H1 (cell line): ENCODE results near the gene TXNL4B. TPM values are rescaled to one million over a fixed set of nuclear protein-coding genes. Genes with fewer than 3 reads are reported as not detected.

ENCODE experiments used
- CTCF ChIA-PET: fragments of 300-600 bp; sonication (Branson Sonifier 250); formaldehyde crosslinking; loops from one replicate; lab custom pipeline; 2021; ENCODE audit not compliant: partially characterized antibody; lab: Charles Lee
- POLR2A ChIA-PET: fragments of 300-600 bp; sonication (Branson Sonifier 250); formaldehyde crosslinking; loops from one replicate; lab custom pipeline; 2021; ENCODE audit warnings: inconsistent platforms; ENCODE audit not compliant: partially characterized antibody; lab: Charles Lee
- DNase-seq, 2 experiments: peaks; one replicate each; pipeline versions ENCODE4 v3.0.0 to v3.0.0-alpha.2; 2010 to 2022; ENCODE audit warnings: low spot score in 2 of 2, low read depth in 1 of 2, mixed read lengths in 1 of 2
- FAIRE-seq: peaks from 2 replicates; lab custom pipeline; 2011; peaks lifted over from hg19 to GRCh38; lab: Jason Lieb, UNC
- H2AFZ ChIP-seq: 2 replicates; pipeline ENCODE4 v1.8.1; 2012; ENCODE audit warnings: low read length, inconsistent platforms
- H2AK5ac ChIP-seq: 2 replicates; pipeline ENCODE4 v1.6.1; 2013; ENCODE audit warnings: low read depth, low read length
- H2BK120ac ChIP-seq: replicated peaks from 2 replicates; pipeline ENCODE3; 2013; ENCODE audit warnings: low read depth, low read length, inconsistent platforms
- H2BK12ac ChIP-seq: 2 replicates; pipeline ENCODE4 v1.6.1; 2013; ENCODE audit warnings: low read depth, low read length
- H2BK15ac ChIP-seq: 2 replicates; pipeline ENCODE4 v1.6.1; 2013; ENCODE audit warnings: low read length
- H2BK20ac ChIP-seq: 2 replicates; pipeline ENCODE4 v1.6.1; 2013; ENCODE audit warnings: low read length
- H2BK5ac ChIP-seq: 2 replicates; pipeline ENCODE4 v1.6.1; 2013; ENCODE audit warnings: low read depth, low read length
- H3K14ac ChIP-seq: 2 replicates; pipeline ENCODE4 v1.6.1; 2013; ENCODE audit warnings: inconsistent platforms; ENCODE audit not compliant: insufficient read length
- H3K18ac ChIP-seq: 2 replicates; pipeline ENCODE4 v1.6.1; 2013; ENCODE audit warnings: low read length; ENCODE audit errors: extremely low read depth
- H3K23ac ChIP-seq: 2 replicates; pipeline ENCODE4 v1.6.1; 2013; ENCODE audit warnings: inconsistent platforms; ENCODE audit not compliant: insufficient read length
- H3K23me2 ChIP-seq: 2 replicates; pipeline ENCODE4 v1.6.1; 2013; ENCODE audit warnings: low read depth, low read length
- H3K27ac ChIP-seq: 2 replicates; pipeline ENCODE4 v1.6.1; 2011; ENCODE audit warnings: low read depth, low read length, inconsistent platforms
- H3K27me3 ChIP-seq, 4 experiments: replicated peaks in 1 of 4; 1 replicate in 1 of 4; 2 replicates in 3 of 4; pipeline versions ENCODE4 v1.6.1 to v1.8.1; 2011 to 2013; ENCODE audit warnings: low read length in 3 of 4, mild to moderate bottlenecking in 3 of 4, inconsistent platforms in 2 of 4, mixed read lengths in 2 of 4, moderate library complexity in 1 of 4; ENCODE audit not compliant: control insufficient read depth in 3 of 4, insufficient read depth in 3 of 4; ENCODE audit errors: extremely low read depth in 1 of 4
- H3K36me3 ChIP-seq, 4 experiments: 2 replicates each; pipeline versions ENCODE4 v1.6.1 to v1.8.1; 2011 to 2013; ENCODE audit warnings: mild to moderate bottlenecking in 4 of 4, low read length in 3 of 4, moderate library complexity in 2 of 4, control low read depth in 1 of 4, inconsistent platforms in 1 of 4; ENCODE audit not compliant: insufficient read depth in 4 of 4, control insufficient read depth in 2 of 4
- H3K4ac ChIP-seq: replicated peaks from 2 replicates; pipeline ENCODE3; 2013; ENCODE audit warnings: low read length, low read depth, mixed read lengths, inconsistent platforms; ENCODE audit not compliant: insufficient read length
- H3K4me1 ChIP-seq, 4 experiments: replicated peaks in 1 of 4; 1 replicate in 1 of 4; 2 replicates in 3 of 4; pipeline versions ENCODE4 v1.6.1 to v1.8.1; 2011 to 2013; ENCODE audit warnings: low read length in 3 of 4, inconsistent platforms in 2 of 4, mixed read lengths in 1 of 4; ENCODE audit not compliant: insufficient read depth in 4 of 4, control insufficient read depth in 3 of 4
- H3K4me2 ChIP-seq, 2 experiments: 2 replicates each; pipeline versions ENCODE4 v1.6.1 to v1.8.1; 2011 to 2013; ENCODE audit warnings: low read depth in 2 of 2, low read length in 2 of 2, control low read depth in 1 of 2, inconsistent platforms in 1 of 2, mild to moderate bottlenecking in 1 of 2; ENCODE audit not compliant: insufficient read depth in 1 of 2
- H3K4me3 ChIP-seq, 4 experiments: fragments of 200-600, 300-600 bp in 1 of 4; sonication (generic), shearing (Covaris generic), sonication (Bioruptor Twin) in 1 of 4; 2 replicates each; pipeline versions ENCODE4 v1.5.1 to v1.8.1; 2011 to 2016; ENCODE audit warnings: low read length in 4 of 4, low read depth in 3 of 4, control low read depth in 2 of 4, inconsistent platforms in 2 of 4, mild to moderate bottlenecking in 2 of 4, mixed read lengths in 1 of 4, moderate library complexity in 1 of 4; ENCODE audit not compliant: insufficient read depth in 2 of 4; ENCODE audit errors: extremely low read depth in 1 of 4
- H3K56ac ChIP-seq: replicated peaks from 2 replicates; pipeline ENCODE3; 2013; ENCODE audit warnings: low read depth, mild to moderate bottlenecking, mixed read lengths, low read length, inconsistent platforms; ENCODE audit not compliant: insufficient read length
- H3K79me1 ChIP-seq: 2 replicates; pipeline ENCODE4 v1.6.1; 2013; ENCODE audit warnings: low read depth, low read length, control low read depth
- H3K79me2 ChIP-seq, 2 experiments: 2 replicates each; pipeline versions ENCODE4 v1.6.1 to v1.8.1; 2012 to 2013; ENCODE audit warnings: low read length in 2 of 2, mild to moderate bottlenecking in 2 of 2, inconsistent platforms in 1 of 2; ENCODE audit not compliant: insufficient read depth in 2 of 2, control insufficient read depth in 1 of 2
- H3K9ac ChIP-seq, 4 experiments: replicated peaks in 1 of 4; 1 replicate in 1 of 4; 2 replicates in 3 of 4; pipeline versions ENCODE4 v1.6.1 to v1.8.1; 2011 to 2013; ENCODE audit warnings: low read depth in 3 of 4, low read length in 3 of 4, control low read depth in 2 of 4, mild to moderate bottlenecking in 2 of 4, moderate library complexity in 2 of 4, inconsistent platforms in 1 of 4; ENCODE audit errors: extremely low read depth in 1 of 4
- H3K9me3 ChIP-seq, 2 experiments: 2 replicates each; pipeline versions ENCODE4 v1.6.1 to v1.8.1; 2012 to 2013; ENCODE audit warnings: mild to moderate bottlenecking in 2 of 2, moderate library complexity in 2 of 2, control low read depth in 1 of 2, inconsistent platforms in 1 of 2, low read depth in 1 of 2, low read length in 1 of 2, mixed read lengths in 1 of 2; ENCODE audit not compliant: insufficient read depth in 2 of 2
- H4K20me1 ChIP-seq, 2 experiments: replicated peaks in 1 of 2; 2 replicates each; pipeline versions ENCODE3 to v1.8.1; 2011 to 2013; ENCODE audit warnings: inconsistent platforms in 2 of 2, low read length in 2 of 2, mild to moderate bottlenecking in 1 of 2; ENCODE audit not compliant: insufficient read depth in 2 of 2, control insufficient read depth in 1 of 2
- H4K5ac ChIP-seq: 2 replicates; pipeline ENCODE4 v1.6.1; 2013; ENCODE audit warnings: low read length, low read depth, mixed read lengths, inconsistent platforms; ENCODE audit not compliant: insufficient read length
- H4K8ac ChIP-seq: 2 replicates; pipeline ENCODE4 v1.8.0; 2013; ENCODE audit warnings: mild to moderate bottlenecking, moderate library complexity, low read length, inconsistent platforms; ENCODE audit not compliant: insufficient read depth; ENCODE audit errors: extremely low read depth
- H4K91ac ChIP-seq: replicated peaks from 2 replicates; pipeline ENCODE3; 2013; ENCODE audit warnings: low read length, mixed read lengths, inconsistent platforms; ENCODE audit not compliant: insufficient read length
- EP300 ChIP-seq, 2 experiments: IDR thresholded peaks; 1 replicate in 1 of 2; 2 replicates in 1 of 2; pipeline ENCODE4 v1.6.1; 2011 to 2012; ENCODE audit warnings: low read depth in 2 of 2, low read length in 2 of 2, mild to moderate bottlenecking in 2 of 2, borderline replicate concordance in 1 of 2, inconsistent platforms in 1 of 2, moderate library complexity in 1 of 2
- FOSL1 ChIP-seq: IDR thresholded peaks from 2 replicates; pipeline ENCODE4 v1.6.1; 2011; ENCODE audit warnings: mild to moderate bottlenecking, low read depth, low read length, moderate library complexity; ENCODE audit not compliant: insufficient read depth
- KDM1A ChIP-seq: fragments of 200-600, 300-600 bp; sonication (generic); IDR thresholded peaks from 2 replicates; pipeline ENCODE4 v1.7.1; 2016; ENCODE audit warnings: mild to moderate bottlenecking, low read length, borderline replicate concordance
- SP4 ChIP-seq: IDR thresholded peaks from 2 replicates; pipeline ENCODE4 v1.6.1; 2012; ENCODE audit warnings: low read length, inconsistent platforms
- TCF12 ChIP-seq: IDR thresholded peaks from 2 replicates; pipeline ENCODE4 v1.6.1; 2011; ENCODE audit warnings: low read depth, mild to moderate bottlenecking, low read length
- WGBS, 2 experiments: shearing (Covaris generic) in 1 of 2; methylation state at CpG; one replicate each; pipeline versions ENCODE4 v1.1.6 to v1.1.7; 2013 to 2015; ENCODE audit warnings: low lambda C conversion rate in 2 of 2, mixed read lengths in 2 of 2, inconsistent platforms in 1 of 2, low coverage in 1 of 2, missing lambda C conversion rate in 1 of 2; ENCODE audit not compliant: insufficient replicate concordance in 2 of 2, insufficient coverage in 1 of 2, insufficient read length in 1 of 2; ENCODE audit errors: extremely low coverage in 1 of 2, missing lambda C conversion rate in 1 of 2; 5-methylcytosine and 5-hydroxymethylcytosine counted together
- polyA plus RNA-seq, 7 experiments: library from polyadenylated mRNA; depleted of rRNA in 3 of 7; stranded (reverse) in 5 of 7; unstranded in 2 of 7; fragments of >200 nt in 5 of 7; fragments of 200-250 nt in 2 of 7; gene quantifications; 1 replicate in 5 of 7; 2 replicates in 1 of 7; 4 replicates in 1 of 7; pipeline versions ENCODE4 v1.2.1 to v1.2.3, GENCODE V29; 2011 to 2013; ENCODE audit warnings: missing spikeins in 2 of 7, mixed read lengths in 2 of 7
- total RNA-seq: library from RNA; stranded (reverse); fragmentation: NEBNext Ultra II Directional; extraction: Animal tissue kit (Norgen Biotek cat#: 25700); gene quantifications from 2 replicates; pipeline ENCODE4 v1.2.1, GENCODE V29; 2021

TXNL4B gene
- total and polyA plus RNA-seq, 2 of the 8 experiments (the other 6 are each of a cell fraction or from before 2014, with no cell fraction given) = 6.7 to 10.6 TPM

DNA sequence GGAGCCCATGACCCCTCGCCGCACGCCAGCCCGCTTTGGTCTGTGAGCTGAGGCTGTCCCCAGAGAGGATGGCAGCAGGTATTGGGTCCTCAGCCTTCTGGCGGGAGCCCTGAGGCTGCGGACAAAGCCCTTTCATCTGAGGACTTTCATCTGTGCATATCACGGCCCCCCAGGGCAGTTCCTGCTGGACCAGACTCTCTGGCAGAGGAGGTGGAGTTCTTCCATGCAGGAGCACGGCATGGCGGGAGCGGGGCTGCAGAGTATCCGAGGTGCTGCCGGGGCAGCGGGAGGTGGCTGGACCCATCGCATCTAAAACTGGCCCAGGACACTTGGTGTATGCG is 19.0 kb upstream of the TXNL4B start:
- WGBS, 2 experiments = 88% methylated on average over 11 of the region's 15 CpGs; no CpG with 5 or more reads in 1 of the 2 experiments
- Histone ChIP-seq H3K4ac (no peak overlapping the region), H3K14ac (no peak overlapping the region), H3K36me3 (peaks cover 21 to 45% (median 39%) of the 10 kb centered on the region in 4 experiments), H2AK5ac (no peak overlapping the region), H3K27ac (no peak overlapping the region), H3K56ac (no peak overlapping the region), H3K79me2 (no peaks in the 10 kb centered on the region), H4K8ac (no peak overlapping the region), H4K5ac (no peak overlapping the region), H3K18ac (no peak overlapping the region), H2BK20ac (no peak overlapping the region), H3K9ac (no peak overlapping the region), H2BK12ac (no peak overlapping the region), H2BK120ac (no peak overlapping the region), H4K20me1 (no peaks in the 10 kb centered on the region), H2BK15ac (no peak overlapping the region), H2BK5ac (no peak overlapping the region), H3K23me2 (no peaks in the 10 kb centered on the region), H3K4me2 (no peak overlapping the region), H3K79me1 (no peaks in the 10 kb centered on the region), H2AFZ (no peak overlapping the region), H3K27me3 (no peaks in the 10 kb centered on the region), H4K91ac (no peak overlapping the region), H3K23ac (no peak overlapping the region), H3K4me1 (no peaks in the 10 kb centered on the region), H3K9me3 (no peaks in the 10 kb centered on the region), H3K4me3 (no peak overlapping the region)
- TF ChIP-seq FOSL1 (no peak), SP4 (no peak), TCF12 (no peak), KDM1A (no peak), EP300 (IDR thresholded peaks at IDR 0.05; ENCODE audit: borderline replicate concordance in 1 of 2, low read depth in 2 of 2, low read length in 2 of 2) (no peak)
- ChIA-PET POLR2A (interaction anchor here (2.7 kb wide), 1 partner anchor 14 kb away, joined by 8 read pairs; no protein-coding TSS in a partner anchor), CTCF (interaction anchor here (0.6 to 2.0 kb wide), 3 partner anchors 8 to 706 kb away, joined by 3 to 8 read pairs (median 6); no protein-coding TSS in a partner anchor)
- no peak for FAIRE-seq
- no peak for DNase-seq
